ENCODE data around the gene CNN2. TPM values are rescaled to one million over a fixed set of nuclear protein-coding genes. Genes with fewer than 3 reads are reported as not detected.
A peak's percentile ranks its signal among the peaks of the same experiment; 100 is the strongest.

CNN2 gene
- total RNA-seq, 2 donors from 2014 or later = 98.9 to 124 TPM

- ATAC-seq (replicated peaks in 1 of 2) (peak; percentile 18 to 21), DNase-seq (no peak)
- Mint-ChIP-seq H3K9me3 (no peaks in the 10 kb centered on the region), H3K36me3 (ENCODE audit: insufficient read depth in 2 of 2) (peaks cover 10 to 17% of the 10 kb centered on the region in 2 donors), H3K4me3 (peak overlapping the region; percentile 36 to 55), H3K27ac (peak overlapping the region; percentile 88), H3K4me1 (ENCODE audit: low read depth) (peaks cover 42% of the 10 kb centered on the region), H3K27me3 (ENCODE audit: low read depth) (no peaks in the 10 kb centered on the region)
Observed at GRCh38 chr19:1087813-1088415, 61.5 kb downstream of the CNN2 start.

- no peak for DNase-seq
- Mint-ChIP-seq H3K4me3 (peak overlapping the region in 1 of 2 donors; percentile 22), H3K27ac (peak overlapping the region; percentile 61), H3K36me3 (ENCODE audit: insufficient read depth in 2 of 2) (peaks cover 10 to 16% of the 10 kb centered on the region in 2 donors), H3K27me3 (ENCODE audit: low read depth) (no peaks in the 10 kb centered on the region), H3K4me1 (ENCODE audit: low read depth) (peaks cover 48% of the 10 kb centered on the region), H3K9me3 (no peaks in the 10 kb centered on the region)
- peak; percentile 0 to 1 for ATAC-seq (replicated peaks in 1 of 2)
Observed at GRCh38 chr19:1088416-1089010, 62.1 kb downstream of the CNN2 start.

Other genes starting within 250 kb of the CNN2 start
- gene PTBP1, start 229.2 kb upstream of the CNN2 start, total RNA-seq = 100 to 1,000 TPM; 515 to 611 TPM
- gene PLPPR3, start 204.7 kb upstream of the CNN2 start, total RNA-seq = not detected
- not detected for gene AZU1, start 198.8 kb upstream of the CNN2 start, total RNA-seq
- not detected for gene PRTN3, start 185.6 kb upstream of the CNN2 start, total RNA-seq
- not detected for gene ELANE, start 174.3 kb upstream of the CNN2 start, total RNA-seq
- 1 to 10 TPM; 2.1 to 3.1 TPM for gene CFD, start 166.9 kb upstream of the CNN2 start, total RNA-seq
- gene MED16, start 133.4 kb upstream of the CNN2 start, total RNA-seq = 10 to 100 TPM; 59.8 to 62.2 TPM
- gene RNU6-9, start 133.1 kb upstream of the CNN2 start, total RNA-seq = not detected
- 100 to 1,000 TPM; 109 to 126 TPM for gene R3HDM4, start 113.4 kb upstream of the CNN2 start, total RNA-seq
- gene KISS1R, start 109.3 kb upstream of the CNN2 start, total RNA-seq = 1 to 10 TPM; 1.0 to 3.6 TPM
- 10 to 100 TPM; 31.7 to 34.0 TPM for gene ARID3A, start 100.6 kb upstream of the CNN2 start, total RNA-seq
- gene WDR18, start 42.3 kb upstream of the CNN2 start, total RNA-seq = 10 to 100 TPM; 59.6 TPM
- gene GRIN3B, start 26.2 kb upstream of the CNN2 start, total RNA-seq = under 1 TPM; 0.10 to 0.35 TPM
- 100 to 1,000 TPM; 125 to 127 TPM for gene TMEM259, start 5.5 kb upstream of the CNN2 start, total RNA-seq
- gene RNU6-2, start 5.1 kb upstream of the CNN2 start, total RNA-seq = not detected
- gene ABCA7, start 13.5 kb downstream of the CNN2 start, total RNA-seq = 10 to 100 TPM; 34.3 to 37.1 TPM
- 100 to 1,000 TPM; 235 to 236 TPM for gene ARHGAP45, start 40.6 kb downstream of the CNN2 start, total RNA-seq
- 100 to 1,000 TPM; 176 to 179 TPM for gene POLR2E, start 68.8 kb downstream of the CNN2 start, total RNA-seq
- 100 to 1,000 TPM; 251 to 308 TPM for gene GPX4, start 77.4 kb downstream of the CNN2 start, total RNA-seq
- gene SBNO2, start 147.7 kb downstream of the CNN2 start, total RNA-seq = 100 to 1,000 TPM; 142 to 146 TPM
- gene STK11, start 179.2 kb downstream of the CNN2 start, total RNA-seq = 10 to 100 TPM; 81.5 to 86.3 TPM
- gene CBARP, start 211.4 kb downstream of the CNN2 start, total RNA-seq = under 1 TPM; 0.38 to 0.58 TPM
- 100 to 1,000 TPM; 169 to 201 TPM for gene ATP5F1D, start 215.1 kb downstream of the CNN2 start, total RNA-seq
- 10 to 100 TPM; 72.3 to 75.4 TPM for gene MIDN, start 222.0 kb downstream of the CNN2 start, total RNA-seq
- 100 to 1,000 TPM; 400 to 456 TPM for gene CIRBP, start 242.7 kb downstream of the CNN2 start, total RNA-seq
- 10 to 100 TPM; 59.8 to 69.1 TPM for gene FAM174C, start 248.9 kb downstream of the CNN2 start, total RNA-seq